ENCODE data around the gene OSBPL7. TPM values are rescaled to one million over a fixed set of nuclear protein-coding genes. Genes with fewer than 3 reads are reported as not detected.

OSBPL7 gene
- polyA plus RNA-seq, 2 of the 4 experiments (the other 2 are of a cell fraction) = 7.0 to 15.4 TPM

DNA sequence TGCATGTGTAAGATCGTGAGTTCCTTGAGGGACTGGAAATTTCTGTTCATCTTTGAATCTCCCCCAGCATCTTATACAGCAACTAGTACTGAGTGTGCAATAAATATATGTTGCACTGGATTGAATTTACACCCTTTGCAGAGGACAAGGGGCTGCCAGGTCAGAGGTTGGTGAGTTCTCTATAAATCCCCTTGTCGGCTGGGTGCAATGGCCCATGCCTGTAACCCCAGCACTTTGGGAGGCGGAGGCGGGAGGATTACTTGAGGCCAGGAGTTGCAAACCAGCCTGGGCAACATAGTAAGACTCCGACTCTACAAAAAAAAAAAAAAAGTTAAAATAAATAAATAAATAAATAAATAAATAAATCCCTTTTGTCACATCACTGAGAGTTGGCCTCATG is 38.8 kb upstream of the OSBPL7 start:
- CTCF ChIA-PET = interaction anchor here (0.8 to 36.3 kb wide), 7 partner anchors 10 to 634 kb away, joined by 3 to 1860 read pairs (median 4); partner anchors contain the start of genes CDK5RAP3, SCRN2, SP2 and SP6
- Histone ChIP-seq H3K9me3 (peaks cover 10% of the 10 kb centered on the region; the same call in 1 of the 3 replicates), H3K4me2 (no peak overlapping the region), H3K4me1 (peaks cover 15% of the 10 kb centered on the region), H3K27ac (no peak overlapping the region), H3K4me3 (no peak overlapping the region)
- no peak for TF ChIP-seq KDM5A (IDR thresholded peaks at IDR 0.05)
- no peak for TF ChIP-seq BHLHE40 (IDR thresholded peaks at IDR 0.05; ENCODE audit: low read depth, low read length)
- no peak for TF ChIP-seq JUNB (IDR thresholded peaks at IDR 0.05)
- TF ChIP-seq, protein P1, sequence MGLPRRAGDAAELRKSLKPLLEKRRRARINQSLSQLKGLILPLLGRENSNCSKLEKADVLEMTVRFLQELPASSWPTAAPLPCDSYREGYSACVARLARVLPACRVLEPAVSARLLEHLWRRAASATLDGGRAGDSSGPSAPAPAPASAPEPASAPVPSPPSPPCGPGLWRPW (IDR thresholded peaks at IDR 0.05) = no peak
- TF ChIP-seq MAZ (IDR thresholded peaks at IDR 0.05; ENCODE audit: borderline replicate concordance, low read depth, low read length) = no peak
- TF ChIP-seq FOSB (CRISPR knock-in tag; IDR thresholded peaks at IDR 0.05) = no peak
- ATAC-seq (no peak), FAIRE-seq (no peak), DNase-seq (ENCODE audit: low read depth in 1 of 2, low spot score in 1 of 2) (no peak)
- POLR2A ChIA-PET = no interaction called here
- 94% methylated on average over 5 of the region's 5 CpGs for WGBS (ENCODE audit: missing lambda C conversion rate)

GRCh38 chr17:47857551-47858455 is 36.2 kb upstream of the OSBPL7 start:
- CTCF ChIA-PET = interaction anchor here (0.6 to 36.3 kb wide), 11 partner anchors 13 to 1334 kb away, joined by 3 to 1860 read pairs (median 3); partner anchors contain the start of genes LRRC46, MRPL10, SCRN2 and SP2
- POLR2A ChIA-PET = interaction anchor here (0.6 kb wide), 1 partner anchor 166 kb away, joined by 3 read pairs; no protein-coding TSS in a partner anchor
- TF ChIP-seq, protein P2, sequence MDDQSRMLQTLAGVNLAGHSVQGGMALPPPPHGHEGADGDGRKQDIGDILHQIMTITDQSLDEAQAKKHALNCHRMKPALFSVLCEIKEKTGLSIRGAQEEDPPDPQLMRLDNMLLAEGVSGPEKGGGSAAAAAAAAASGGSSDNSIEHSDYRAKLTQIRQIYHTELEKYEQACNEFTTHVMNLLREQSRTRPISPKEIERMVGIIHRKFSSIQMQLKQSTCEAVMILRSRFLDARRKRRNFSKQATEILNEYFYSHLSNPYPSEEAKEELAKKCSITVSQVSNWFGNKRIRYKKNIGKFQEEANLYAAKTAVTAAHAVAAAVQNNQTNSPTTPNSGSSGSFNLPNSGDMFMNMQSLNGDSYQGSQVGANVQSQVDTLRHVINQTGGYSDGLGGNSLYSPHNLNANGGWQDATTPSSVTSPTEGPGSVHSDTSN (IDR thresholded peaks at IDR 0.05) = no peak
- TF ChIP-seq HEYL (CRISPR knock-in tag; IDR thresholded peaks at IDR 0.05) (no peak), MAFK (IDR thresholded peaks at IDR 0.05; ENCODE audit: partially characterized antibody) (no peak), ELK1 (IDR thresholded peaks at IDR 0.05; ENCODE audit: low read depth, low read length) (no peak), HOXA7 (CRISPR knock-in tag; IDR thresholded peaks at IDR 0.05) (no peak), RAD21 (conservative IDR thresholded peaks at IDR 0.05 in 1 of 2, IDR thresholded peaks at IDR 0.05 in 1 of 2) (no peak), ZNF302 (CRISPR knock-in tag; IDR thresholded peaks at IDR 0.05) (no peak), CTCF (IDR thresholded peaks at IDR 0.05) (no peak), POLR2AphosphoS2 (conservative IDR thresholded peaks at IDR 0.05; ENCODE audit: low read length) (no peak), KDM1A (IDR thresholded peaks at IDR 0.05; ENCODE audit: low read depth) (no peak), RARB (CRISPR knock-in tag; IDR thresholded peaks at IDR 0.05) (no peak)
- 89% methylated on average over 14 of the region's 16 CpGs for WGBS (ENCODE audit: missing lambda C conversion rate)
- DNase-seq (ENCODE audit: low read depth in 1 of 2, low spot score in 1 of 2) (no peak), ATAC-seq (no peak), FAIRE-seq (no peak)
- peaks cover 5% of the 10 kb centered on the region for H3K4me1 ChIP-seq
- H3K27ac ChIP-seq = no peak overlapping the region; a peak in 1 of 6 replicates
- no peak overlapping the region for H3K4me2 ChIP-seq
- H3K4me3 ChIP-seq = no peak overlapping the region
- no peaks in the 10 kb centered on the region for H3K9me3 ChIP-seq

GRCh38 chr17:47856830-47857229 is 35.2 kb upstream of the OSBPL7 start:
- Histone ChIP-seq H3K27ac (no peak overlapping the region), H3K4me1 (no peaks in the 10 kb centered on the region), H3K9me3 (no peaks in the 10 kb centered on the region), H3K4me2 (no peak overlapping the region), H3K4me3 (no peak overlapping the region)
- ATAC-seq (no peak), FAIRE-seq (no peak), DNase-seq (ENCODE audit: low read depth in 1 of 2, low spot score in 1 of 2) (no peak)
- ChIA-PET POLR2A (no interaction called here), CTCF (interaction anchor here (0.7 to 36.3 kb wide), 7 partner anchors 12 to 161 kb away, joined by 3 to 1860 read pairs (median 3); partner anchors contain the start of genes LRRC46, MRPL10, SCRN2 and SP2)
- no peak for TF ChIP-seq HOXB13 (CRISPR knock-in tag; IDR thresholded peaks at IDR 0.05; ENCODE audit: low read depth)
- TF ChIP-seq REST (IDR thresholded peaks at IDR 0.05) = no peak
- TF ChIP-seq HOXA7 (CRISPR knock-in tag; IDR thresholded peaks at IDR 0.05) = no peak
- TF ChIP-seq KDM1A (IDR thresholded peaks at IDR 0.05; ENCODE audit: low read depth) = 0 out of 2 replicates have a peak, but pooled peaks have one; percentile 13
